ENCODE measurements around the gene CNTNAP2.

GRCh38 chr7:146709451-146710027 is 592.9 kb downstream of the CNTNAP2 start:
- TF ChIP-seq CTCF (conservative IDR thresholded peaks at IDR 0.05; ENCODE audit: low read length) = no peak
- no peak for TF ChIP-seq EZH2phosphoT487 (IDR thresholded peaks at IDR 0.05; ENCODE audit: borderline replicate concordance, low read depth, low read length)
